GM23338 (cell line): Measurements from ENCODE around the gene FLT1. TPM values are rescaled to one million over a fixed set of nuclear protein-coding genes. Genes with fewer than 3 reads are reported as not detected.

Source experiments
- ATAC-seq: fragments of 200-7000 bp; cut with Tn5 transposase; 3 replicates; pipeline ENCODE4 v1.9.1; 2020
- DNase-seq: peaks from one replicate; pipeline ENCODE4 v3.0.0-alpha.2; 2015; ENCODE audit warnings: low spot score
- H2AFZ ChIP-seq: fragments of 200-600 bp; sonication (generic); 2 replicates; pipeline ENCODE4 v1.8.0; 2016; ENCODE audit warnings: antibody characterized with exemption, mild to moderate bottlenecking, moderate library complexity
- H3F3A ChIP-seq: fragments of 200-600 bp; sonication (generic); replicated peaks from 2 replicates; pipeline ENCODE4 v1.8.0; 2017; ENCODE audit warnings: antibody characterized with exemption, mixed run types, low read depth
- H3K27ac ChIP-seq: fragments of 200-600 bp; sonication (generic); 2 replicates; pipeline ENCODE4 v1.6.1; 2016; ENCODE audit warnings: low read depth
- H3K27me3 ChIP-seq: fragments of 200-600 bp; sonication (generic); 2 replicates; pipeline ENCODE4 v1.8.0; 2016; ENCODE audit warnings: mild to moderate bottlenecking, mixed run types, moderate library complexity; ENCODE audit not compliant: insufficient read depth
- H3K36me3 ChIP-seq: fragments of 200-600 bp; sonication (generic); 2 replicates; pipeline ENCODE4 v1.8.0; 2016; ENCODE audit warnings: mild to moderate bottlenecking; ENCODE audit not compliant: insufficient read depth
- H3K4me1 ChIP-seq: fragments of 200-600 bp; sonication (generic); 2 replicates; pipeline ENCODE4 v1.8.0; 2016; ENCODE audit warnings: mild to moderate bottlenecking, moderate library complexity; ENCODE audit not compliant: insufficient read depth
- H3K4me2 ChIP-seq: fragments of 200-600 bp; sonication (generic); 2 replicates; pipeline ENCODE4 v1.7.1; 2017; ENCODE audit warnings: mixed run types
- H3K4me3 ChIP-seq: fragments of 200-600 bp; sonication (generic); 2 replicates; pipeline ENCODE4 v1.6.1; 2016; ENCODE audit warnings: mixed run types
- H3K79me2 ChIP-seq: fragments of 200-600 bp; sonication (generic); replicated peaks from 2 replicates; pipeline ENCODE4 v1.8.0; 2017; ENCODE audit warnings: mild to moderate bottlenecking; ENCODE audit not compliant: insufficient read depth
- H3K9me2 ChIP-seq: fragments of 200-600 bp; sonication (generic); 2 replicates; pipeline ENCODE4 v1.8.0; 2017; ENCODE audit not compliant: insufficient read depth
- H4K20me1 ChIP-seq: fragments of 200-600 bp; sonication (generic); replicated peaks from 2 replicates; pipeline ENCODE4 v1.8.0; 2017; ENCODE audit warnings: mild to moderate bottlenecking; ENCODE audit not compliant: insufficient read depth
- H3K27ac Mint-ChIP-seq: 2 replicates; pipeline ENCODE4 v1.8.0; 2020; ENCODE audit warnings: inconsistent platforms, mild to moderate bottlenecking, moderate library complexity, mixed read lengths
- H3K27me3 Mint-ChIP-seq: 3 replicates; pipeline ENCODE4 v1.8.0; 2022; ENCODE audit warnings: low read depth, mild to moderate bottlenecking, moderate library complexity, mixed read lengths, inconsistent platforms; ENCODE audit not compliant: insufficient read depth, poor library complexity
- H3K36me3 Mint-ChIP-seq: 3 replicates; pipeline ENCODE4 v1.8.0; 2021; ENCODE audit warnings: low read depth, mild to moderate bottlenecking, inconsistent platforms, moderate library complexity, mixed read lengths
- H3K4me1 Mint-ChIP-seq: 3 replicates; pipeline ENCODE4 v1.8.0; 2020; ENCODE audit warnings: mild to moderate bottlenecking, inconsistent platforms, mixed read lengths
- H3K4me3 Mint-ChIP-seq: 3 replicates; pipeline ENCODE4 v1.8.0; 2021; ENCODE audit warnings: moderate library complexity, mild to moderate bottlenecking, inconsistent platforms, mixed read lengths
- H3K9me3 Mint-ChIP-seq: 3 replicates; pipeline ENCODE4 v1.8.0; 2020; ENCODE audit warnings: moderate library complexity, mild to moderate bottlenecking, inconsistent platforms, mixed read lengths
- CREB1 ChIP-seq: fragments of 250-450 bp; sonication (Bioruptor Pico); IDR thresholded peaks from 2 replicates; pipeline ENCODE4 v1.5.0; 2020; ENCODE audit warnings: low read depth, mild to moderate bottlenecking, moderate library complexity
- EZH2 ChIP-seq: fragments of 200-600 bp; sonication (generic); IDR thresholded peaks from one replicate; pipeline ENCODE4 v1.8.0; 2017; ENCODE audit warnings: antibody characterized with exemption, mild to moderate bottlenecking, low read depth; ENCODE audit not compliant: unreplicated experiment
- EZH2phosphoT487 ChIP-seq: fragments of 200-600 bp; sonication (generic); IDR thresholded peaks from one replicate; pipeline ENCODE4 v1.8.1; 2018; ENCODE audit warnings: antibody characterized with exemption; ENCODE audit not compliant: unreplicated experiment
- JUNB ChIP-seq: IDR thresholded peaks from one replicate; pipeline ENCODE4 v1.6.1; 2016; ENCODE audit warnings: antibody characterized with exemption; ENCODE audit not compliant: unreplicated experiment
- NANOG ChIP-seq: IDR thresholded peaks from 2 replicates; pipeline ENCODE4 v1.6.1; 2016; ENCODE audit warnings: antibody characterized with exemption, borderline replicate concordance
- POLR2AphosphoS5 ChIP-seq: IDR thresholded peaks from 2 replicates; pipeline ENCODE4 v1.6.1; 2016; ENCODE audit warnings: antibody characterized with exemption, low read depth
- REST ChIP-seq: IDR thresholded peaks from one replicate; pipeline ENCODE4 v1.6.1; 2018; ENCODE audit warnings: antibody characterized with exemption; ENCODE audit not compliant: unreplicated experiment
- STAT1 ChIP-seq: IDR thresholded peaks from one replicate; pipeline ENCODE4 v1.6.1; 2016; ENCODE audit warnings: antibody characterized with exemption; ENCODE audit not compliant: unreplicated experiment
- ZNF114 ChIP-seq: fragments of 250-450 bp; sonication (Bioruptor Pico); IDR thresholded peaks from 2 replicates; pipeline ENCODE4 v1.5.0; 2020; ENCODE audit warnings: mild to moderate bottlenecking, moderate library complexity
- ZNF331 ChIP-seq: fragments of 250-450 bp; sonication (Bioruptor Pico); IDR thresholded peaks from 2 replicates; pipeline ENCODE4 v1.5.0; 2020; ENCODE audit warnings: low read depth, mild to moderate bottlenecking, moderate library complexity
- polyA plus RNA-seq: library from polyadenylated mRNA; unstranded; fragments of >200 nt; fragmentation: Nextera tagmentation; extraction: Ambion mirVana; gene quantifications from 2 replicates; pipeline ENCODE4 v1.2.1, GENCODE V29; 2016
- total RNA-seq: library from RNA; depleted of rRNA; stranded (reverse); fragments of >200 nt; shearing (Covaris generic); gene quantifications from 2 replicates; pipeline ENCODE4 v1.2.3, GENCODE V29; 2014
- TF ChIP-seq, protein P1 (sequence below), 2 experiments: fragments of 200-600 bp in 1 of 2; sonication (generic) in 1 of 2; conservative IDR thresholded peaks; 2 replicates each; pipeline versions ENCODE4 v1.5.1 to v1.6.1; 2016 to 2017; ENCODE audit warnings: antibody characterized with exemption in 2 of 2, low read depth in 2 of 2, mild to moderate bottlenecking in 2 of 2, moderate library complexity in 1 of 2
- TF ChIP-seq, protein P2 (sequence below): fragments of 250-450 bp; sonication (Bioruptor Pico); IDR thresholded peaks from 2 replicates; pipeline ENCODE4 v1.5.0; 2020; ENCODE audit warnings: mild to moderate bottlenecking, moderate library complexity
- TF ChIP-seq, protein P3 (sequence below): IDR thresholded peaks from 2 replicates; pipeline ENCODE4 v1.6.1; 2016; ENCODE audit warnings: antibody characterized with exemption

Gene FLT1
- total and polyA plus RNA-seq, 2 experiments from 2014 or later: 26.8 to 116 TPM

- peaks cover 26% of the 10 kb centered on the region for H3F3A ChIP-seq
- ATAC-seq (no peak), DNase-seq (no peak)
- no peaks in the 10 kb centered on the region for H3K9me2 ChIP-seq
- Mint-ChIP-seq H3K4me3 (peak overlapping the region; percentile 73), H3K9me3 (peaks cover 19% of the 10 kb centered on the region), H3K27ac (no peak overlapping the region), H3K4me1 (peaks cover 10% of the 10 kb centered on the region), H3K36me3 (no peaks in the 10 kb centered on the region), H3K27me3 (peaks cover 16% of the 10 kb centered on the region)
- H3K4me2 ChIP-seq: peak overlapping the region; percentile 96
- no peaks in the 10 kb centered on the region for H3K36me3 ChIP-seq
- H2AFZ ChIP-seq: peak overlapping the region; percentile 83
- no peak for TF ChIP-seq CREB1
- TF ChIP-seq STAT1: no peak
- no peak for TF ChIP-seq ZNF331 (CRISPR knock-in tag)
- TF ChIP-seq, protein P1, sequence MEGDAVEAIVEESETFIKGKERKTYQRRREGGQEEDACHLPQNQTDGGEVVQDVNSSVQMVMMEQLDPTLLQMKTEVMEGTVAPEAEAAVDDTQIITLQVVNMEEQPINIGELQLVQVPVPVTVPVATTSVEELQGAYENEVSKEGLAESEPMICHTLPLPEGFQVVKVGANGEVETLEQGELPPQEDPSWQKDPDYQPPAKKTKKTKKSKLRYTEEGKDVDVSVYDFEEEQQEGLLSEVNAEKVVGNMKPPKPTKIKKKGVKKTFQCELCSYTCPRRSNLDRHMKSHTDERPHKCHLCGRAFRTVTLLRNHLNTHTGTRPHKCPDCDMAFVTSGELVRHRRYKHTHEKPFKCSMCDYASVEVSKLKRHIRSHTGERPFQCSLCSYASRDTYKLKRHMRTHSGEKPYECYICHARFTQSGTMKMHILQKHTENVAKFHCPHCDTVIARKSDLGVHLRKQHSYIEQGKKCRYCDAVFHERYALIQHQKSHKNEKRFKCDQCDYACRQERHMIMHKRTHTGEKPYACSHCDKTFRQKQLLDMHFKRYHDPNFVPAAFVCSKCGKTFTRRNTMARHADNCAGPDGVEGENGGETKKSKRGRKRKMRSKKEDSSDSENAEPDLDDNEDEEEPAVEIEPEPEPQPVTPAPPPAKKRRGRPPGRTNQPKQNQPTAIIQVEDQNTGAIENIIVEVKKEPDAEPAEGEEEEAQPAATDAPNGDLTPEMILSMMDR (conservative IDR thresholded peaks at IDR 0.05; ENCODE audit: low read depth in 2 of 2): no peak
- TF ChIP-seq, protein P2, sequence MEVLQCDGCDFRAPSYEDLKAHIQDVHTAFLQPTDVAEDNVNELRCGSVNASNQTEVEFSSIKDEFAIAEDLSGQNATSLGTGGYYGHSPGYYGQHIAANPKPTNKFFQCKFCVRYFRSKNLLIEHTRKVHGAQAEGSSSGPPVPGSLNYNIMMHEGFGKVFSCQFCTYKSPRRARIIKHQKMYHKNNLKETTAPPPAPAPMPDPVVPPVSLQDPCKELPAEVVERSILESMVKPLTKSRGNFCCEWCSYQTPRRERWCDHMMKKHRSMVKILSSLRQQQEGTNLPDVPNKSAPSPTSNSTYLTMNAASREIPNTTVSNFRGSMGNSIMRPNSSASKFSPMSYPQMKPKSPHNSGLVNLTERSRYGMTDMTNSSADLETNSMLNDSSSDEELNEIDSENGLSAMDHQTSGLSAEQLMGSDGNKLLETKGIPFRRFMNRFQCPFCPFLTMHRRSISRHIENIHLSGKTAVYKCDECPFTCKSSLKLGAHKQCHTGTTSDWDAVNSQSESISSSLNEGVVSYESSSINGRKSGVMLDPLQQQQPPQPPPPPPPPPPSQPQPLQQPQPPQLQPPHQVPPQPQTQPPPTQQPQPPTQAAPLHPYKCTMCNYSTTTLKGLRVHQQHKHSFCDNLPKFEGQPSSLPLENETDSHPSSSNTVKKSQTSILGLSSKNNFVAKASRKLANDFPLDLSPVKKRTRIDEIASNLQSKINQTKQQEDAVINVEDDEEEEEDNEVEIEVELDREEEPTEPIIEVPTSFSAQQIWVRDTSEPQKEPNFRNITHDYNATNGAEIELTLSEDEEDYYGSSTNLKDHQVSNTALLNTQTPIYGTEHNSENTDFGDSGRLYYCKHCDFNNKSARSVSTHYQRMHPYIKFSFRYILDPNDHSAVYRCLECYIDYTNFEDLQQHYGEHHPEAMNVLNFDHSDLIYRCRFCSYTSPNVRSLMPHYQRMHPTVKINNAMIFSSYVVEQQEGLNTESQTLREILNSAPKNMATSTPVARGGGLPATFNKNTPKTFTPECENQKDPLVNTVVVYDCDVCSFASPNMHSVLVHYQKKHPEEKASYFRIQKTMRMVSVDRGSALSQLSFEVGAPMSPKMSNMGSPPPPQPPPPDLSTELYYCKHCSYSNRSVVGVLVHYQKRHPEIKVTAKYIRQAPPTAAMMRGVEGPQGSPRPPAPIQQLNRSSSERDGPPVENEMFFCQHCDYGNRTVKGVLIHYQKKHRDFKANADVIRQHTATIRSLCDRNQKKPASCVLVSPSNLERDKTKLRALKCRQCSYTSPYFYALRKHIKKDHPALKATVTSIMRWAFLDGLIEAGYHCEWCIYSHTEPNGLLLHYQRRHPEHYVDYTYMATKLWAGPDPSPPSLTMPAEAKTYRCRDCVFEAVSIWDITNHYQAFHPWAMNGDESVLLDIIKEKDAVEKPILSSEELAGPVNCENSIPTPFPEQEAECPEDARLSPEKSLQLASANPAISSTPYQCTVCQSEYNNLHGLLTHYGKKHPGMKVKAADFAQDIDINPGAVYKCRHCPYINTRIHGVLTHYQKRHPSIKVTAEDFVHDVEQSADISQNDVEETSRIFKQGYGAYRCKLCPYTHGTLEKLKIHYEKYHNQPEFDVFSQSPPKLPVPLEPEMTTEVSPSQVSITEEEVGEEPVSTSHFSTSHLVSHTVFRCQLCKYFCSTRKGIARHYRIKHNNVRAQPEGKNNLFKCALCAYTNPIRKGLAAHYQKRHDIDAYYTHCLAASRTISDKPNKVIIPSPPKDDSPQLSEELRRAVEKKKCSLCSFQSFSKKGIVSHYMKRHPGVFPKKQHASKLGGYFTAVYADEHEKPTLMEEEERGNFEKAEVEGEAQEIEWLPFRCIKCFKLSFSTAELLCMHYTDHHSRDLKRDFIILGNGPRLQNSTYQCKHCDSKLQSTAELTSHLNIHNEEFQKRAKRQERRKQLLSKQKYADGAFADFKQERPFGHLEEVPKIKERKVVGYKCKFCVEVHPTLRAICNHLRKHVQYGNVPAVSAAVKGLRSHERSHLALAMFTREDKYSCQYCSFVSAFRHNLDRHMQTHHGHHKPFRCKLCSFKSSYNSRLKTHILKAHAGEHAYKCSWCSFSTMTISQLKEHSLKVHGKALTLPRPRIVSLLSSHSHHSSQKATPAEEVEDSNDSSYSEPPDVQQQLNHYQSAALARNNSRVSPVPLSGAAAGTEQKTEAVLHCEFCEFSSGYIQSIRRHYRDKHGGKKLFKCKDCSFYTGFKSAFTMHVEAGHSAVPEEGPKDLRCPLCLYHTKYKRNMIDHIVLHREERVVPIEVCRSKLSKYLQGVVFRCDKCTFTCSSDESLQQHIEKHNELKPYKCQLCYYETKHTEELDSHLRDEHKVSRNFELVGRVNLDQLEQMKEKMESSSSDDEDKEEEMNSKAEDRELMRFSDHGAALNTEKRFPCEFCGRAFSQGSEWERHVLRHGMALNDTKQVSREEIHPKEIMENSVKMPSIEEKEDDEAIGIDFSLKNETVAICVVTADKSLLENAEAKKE (CRISPR knock-in tag): no peak
- no peak for TF ChIP-seq EZH2
- no peak for TF ChIP-seq EZH2phosphoT487
- no peak for TF ChIP-seq REST
- TF ChIP-seq POLR2AphosphoS5: no peak
- no peak for TF ChIP-seq JUNB
- no peak for TF ChIP-seq NANOG
- no peak for TF ChIP-seq ZNF114 (CRISPR knock-in tag)
- TF ChIP-seq, protein P3, sequence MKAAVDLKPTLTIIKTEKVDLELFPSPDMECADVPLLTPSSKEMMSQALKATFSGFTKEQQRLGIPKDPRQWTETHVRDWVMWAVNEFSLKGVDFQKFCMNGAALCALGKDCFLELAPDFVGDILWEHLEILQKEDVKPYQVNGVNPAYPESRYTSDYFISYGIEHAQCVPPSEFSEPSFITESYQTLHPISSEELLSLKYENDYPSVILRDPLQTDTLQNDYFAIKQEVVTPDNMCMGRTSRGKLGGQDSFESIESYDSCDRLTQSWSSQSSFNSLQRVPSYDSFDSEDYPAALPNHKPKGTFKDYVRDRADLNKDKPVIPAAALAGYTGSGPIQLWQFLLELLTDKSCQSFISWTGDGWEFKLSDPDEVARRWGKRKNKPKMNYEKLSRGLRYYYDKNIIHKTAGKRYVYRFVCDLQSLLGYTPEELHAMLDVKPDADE: no peak
- H3K4me3 ChIP-seq: peak overlapping the region; percentile 78
- no peak overlapping the region for H3K27ac ChIP-seq
- no peaks in the 10 kb centered on the region for H3K79me2 ChIP-seq
- no peaks in the 10 kb centered on the region for H4K20me1 ChIP-seq
- H3K27me3 ChIP-seq: peaks cover 40% of the 10 kb centered on the region
- peaks cover 28% of the 10 kb centered on the region for H3K4me1 ChIP-seq
These were observed 38.7 kb upstream of the FLT1 start for GRCh38 chr13:28533441-28534166.
